ENCODE measurements around the gene MSI2.

MSI2 gene

GRCh38 chr17:57549468-57549867, 293.1 kb downstream of the MSI2 start:
- no peak for TF ChIP-seq ZNF8 (CRISPR knock-in tag; IDR thresholded peaks at IDR 0.05)
- no peak for TF ChIP-seq CSDC2 (CRISPR knock-in tag; IDR thresholded peaks at IDR 0.05)
- no peak for TF ChIP-seq BACH2 (CRISPR knock-in tag; IDR thresholded peaks at IDR 0.05; ENCODE audit: borderline replicate concordance)
- no peak for TF ChIP-seq POU6F1 (CRISPR knock-in tag; IDR thresholded peaks at IDR 0.05; ENCODE audit: borderline replicate concordance, low read depth)
- TF ChIP-seq CSRNP3 (CRISPR knock-in tag; IDR thresholded peaks at IDR 0.05): no peak
- no peak for TF ChIP-seq GLIS3 (CRISPR knock-in tag; IDR thresholded peaks at IDR 0.05)
- no peak for TF ChIP-seq ZFP3 (CRISPR knock-in tag; IDR thresholded peaks at IDR 0.05)
- TF ChIP-seq, protein P1, sequence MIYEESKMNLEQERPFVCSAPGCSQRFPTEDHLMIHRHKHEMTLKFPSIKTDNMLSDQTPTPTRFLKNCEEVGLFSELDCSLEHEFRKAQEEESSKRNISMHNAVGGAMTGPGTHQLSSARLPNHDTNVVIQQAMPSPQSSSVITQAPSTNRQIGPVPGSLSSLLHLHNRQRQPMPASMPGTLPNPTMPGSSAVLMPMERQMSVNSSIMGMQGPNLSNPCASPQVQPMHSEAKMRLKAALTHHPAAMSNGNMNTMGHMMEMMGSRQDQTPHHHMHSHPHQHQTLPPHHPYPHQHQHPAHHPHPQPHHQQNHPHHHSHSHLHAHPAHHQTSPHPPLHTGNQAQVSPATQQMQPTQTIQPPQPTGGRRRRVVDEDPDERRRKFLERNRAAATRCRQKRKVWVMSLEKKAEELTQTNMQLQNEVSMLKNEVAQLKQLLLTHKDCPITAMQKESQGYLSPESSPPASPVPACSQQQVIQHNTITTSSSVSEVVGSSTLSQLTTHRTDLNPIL (CRISPR knock-in tag; IDR thresholded peaks at IDR 0.05; ENCODE audit: low read depth): no peak
- no peak for TF ChIP-seq ZC3H10 (CRISPR knock-in tag; IDR thresholded peaks at IDR 0.05)
- TF ChIP-seq ARNTL (CRISPR knock-in tag; IDR thresholded peaks at IDR 0.05; ENCODE audit: borderline replicate concordance, low read depth): no peak
- TF ChIP-seq SNAI2 (CRISPR knock-in tag; IDR thresholded peaks at IDR 0.05): no peak
- no peak for TF ChIP-seq TOX (CRISPR knock-in tag; IDR thresholded peaks at IDR 0.05; ENCODE audit: borderline replicate concordance)
- TF ChIP-seq ZNF70 (CRISPR knock-in tag; IDR thresholded peaks at IDR 0.05): no peak
- no peak for TF ChIP-seq ZNF565 (CRISPR knock-in tag; conservative IDR thresholded peaks at IDR 0.05; ENCODE audit: low read depth)
- TF ChIP-seq PPARA (CRISPR knock-in tag; IDR thresholded peaks at IDR 0.05; ENCODE audit: borderline replicate concordance): no peak
- TF ChIP-seq TCF4 (CRISPR knock-in tag; IDR thresholded peaks at IDR 0.05; ENCODE audit: borderline replicate concordance): no peak
- no peak for TF ChIP-seq ZFP30 (CRISPR knock-in tag; IDR thresholded peaks at IDR 0.05)
- TF ChIP-seq, protein P2, sequence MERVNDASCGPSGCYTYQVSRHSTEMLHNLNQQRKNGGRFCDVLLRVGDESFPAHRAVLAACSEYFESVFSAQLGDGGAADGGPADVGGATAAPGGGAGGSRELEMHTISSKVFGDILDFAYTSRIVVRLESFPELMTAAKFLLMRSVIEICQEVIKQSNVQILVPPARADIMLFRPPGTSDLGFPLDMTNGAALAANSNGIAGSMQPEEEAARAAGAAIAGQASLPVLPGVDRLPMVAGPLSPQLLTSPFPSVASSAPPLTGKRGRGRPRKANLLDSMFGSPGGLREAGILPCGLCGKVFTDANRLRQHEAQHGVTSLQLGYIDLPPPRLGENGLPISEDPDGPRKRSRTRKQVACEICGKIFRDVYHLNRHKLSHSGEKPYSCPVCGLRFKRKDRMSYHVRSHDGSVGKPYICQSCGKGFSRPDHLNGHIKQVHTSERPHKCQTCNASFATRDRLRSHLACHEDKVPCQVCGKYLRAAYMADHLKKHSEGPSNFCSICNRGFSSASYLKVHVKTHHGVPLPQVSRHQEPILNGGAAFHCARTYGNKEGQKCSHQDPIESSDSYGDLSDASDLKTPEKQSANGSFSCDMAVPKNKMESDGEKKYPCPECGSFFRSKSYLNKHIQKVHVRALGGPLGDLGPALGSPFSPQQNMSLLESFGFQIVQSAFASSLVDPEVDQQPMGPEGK (CRISPR knock-in tag; IDR thresholded peaks at IDR 0.05; ENCODE audit: borderline replicate concordance): no peak
- ATAC-seq: no peak

DNA sequence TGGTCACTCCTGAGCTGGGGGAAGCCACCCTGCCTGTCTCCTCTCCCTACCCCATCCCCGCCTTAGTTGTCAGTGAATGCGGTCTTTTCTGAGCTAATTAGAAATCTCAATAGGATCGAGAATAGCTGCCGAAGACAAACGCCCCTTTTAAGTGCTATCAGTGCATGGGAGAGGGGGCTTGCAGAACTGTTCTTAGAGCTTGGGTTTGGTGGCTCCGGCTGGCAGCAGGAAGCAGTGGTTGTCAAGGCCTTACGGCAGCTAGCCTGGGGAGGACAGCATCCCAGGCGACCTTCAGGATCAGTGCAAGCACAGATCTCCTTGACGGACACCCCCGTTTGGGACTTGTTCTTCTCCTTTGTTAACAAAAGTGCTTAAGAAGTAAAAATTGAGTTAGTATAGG, 293.7 kb downstream of the MSI2 start:
- TF ChIP-seq PPARA (CRISPR knock-in tag; IDR thresholded peaks at IDR 0.05; ENCODE audit: borderline replicate concordance): no peak
- no peak for TF ChIP-seq ARNTL (CRISPR knock-in tag; IDR thresholded peaks at IDR 0.05; ENCODE audit: borderline replicate concordance, low read depth)
- TF ChIP-seq ISL1 (CRISPR knock-in tag; IDR thresholded peaks at IDR 0.05): no peak
- no peak for TF ChIP-seq BACH2 (CRISPR knock-in tag; IDR thresholded peaks at IDR 0.05; ENCODE audit: borderline replicate concordance)
- no peak for TF ChIP-seq RARB (CRISPR knock-in tag; IDR thresholded peaks at IDR 0.05)
- no peak for TF ChIP-seq OSR1 (CRISPR knock-in tag; IDR thresholded peaks at IDR 0.05)
- no peak for TF ChIP-seq ESRRG (CRISPR knock-in tag; IDR thresholded peaks at IDR 0.05)
- TF ChIP-seq ZFP3 (CRISPR knock-in tag; IDR thresholded peaks at IDR 0.05): no peak
- no peak for TF ChIP-seq TOX (CRISPR knock-in tag; IDR thresholded peaks at IDR 0.05; ENCODE audit: borderline replicate concordance)
- TF ChIP-seq TCF4 (CRISPR knock-in tag; IDR thresholded peaks at IDR 0.05; ENCODE audit: borderline replicate concordance): no peak
- TF ChIP-seq GLIS3 (CRISPR knock-in tag; IDR thresholded peaks at IDR 0.05): no peak
- TF ChIP-seq ZNF565 (CRISPR knock-in tag; conservative IDR thresholded peaks at IDR 0.05; ENCODE audit: low read depth): no peak
- no peak for TF ChIP-seq POU6F1 (CRISPR knock-in tag; IDR thresholded peaks at IDR 0.05; ENCODE audit: borderline replicate concordance, low read depth)
- TF ChIP-seq ZNF70 (CRISPR knock-in tag; IDR thresholded peaks at IDR 0.05): no peak
- TF ChIP-seq SNAI2 (CRISPR knock-in tag; IDR thresholded peaks at IDR 0.05): no peak
- no peak for TF ChIP-seq CSDC2 (CRISPR knock-in tag; IDR thresholded peaks at IDR 0.05)
- TF ChIP-seq, protein P3, sequence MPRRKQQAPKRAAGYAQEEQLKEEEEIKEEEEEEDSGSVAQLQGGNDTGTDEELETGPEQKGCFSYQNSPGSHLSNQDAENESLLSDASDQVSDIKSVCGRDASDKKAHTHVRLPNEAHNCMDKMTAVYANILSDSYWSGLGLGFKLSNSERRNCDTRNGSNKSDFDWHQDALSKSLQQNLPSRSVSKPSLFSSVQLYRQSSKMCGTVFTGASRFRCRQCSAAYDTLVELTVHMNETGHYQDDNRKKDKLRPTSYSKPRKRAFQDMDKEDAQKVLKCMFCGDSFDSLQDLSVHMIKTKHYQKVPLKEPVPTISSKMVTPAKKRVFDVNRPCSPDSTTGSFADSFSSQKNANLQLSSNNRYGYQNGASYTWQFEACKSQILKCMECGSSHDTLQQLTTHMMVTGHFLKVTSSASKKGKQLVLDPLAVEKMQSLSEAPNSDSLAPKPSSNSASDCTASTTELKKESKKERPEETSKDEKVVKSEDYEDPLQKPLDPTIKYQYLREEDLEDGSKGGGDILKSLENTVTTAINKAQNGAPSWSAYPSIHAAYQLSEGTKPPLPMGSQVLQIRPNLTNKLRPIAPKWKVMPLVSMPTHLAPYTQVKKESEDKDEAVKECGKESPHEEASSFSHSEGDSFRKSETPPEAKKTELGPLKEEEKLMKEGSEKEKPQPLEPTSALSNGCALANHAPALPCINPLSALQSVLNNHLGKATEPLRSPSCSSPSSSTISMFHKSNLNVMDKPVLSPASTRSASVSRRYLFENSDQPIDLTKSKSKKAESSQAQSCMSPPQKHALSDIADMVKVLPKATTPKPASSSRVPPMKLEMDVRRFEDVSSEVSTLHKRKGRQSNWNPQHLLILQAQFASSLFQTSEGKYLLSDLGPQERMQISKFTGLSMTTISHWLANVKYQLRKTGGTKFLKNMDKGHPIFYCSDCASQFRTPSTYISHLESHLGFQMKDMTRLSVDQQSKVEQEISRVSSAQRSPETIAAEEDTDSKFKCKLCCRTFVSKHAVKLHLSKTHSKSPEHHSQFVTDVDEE (CRISPR knock-in tag; IDR thresholded peaks at IDR 0.05): no peak
- no peak for TF ChIP-seq ZNF8 (CRISPR knock-in tag; IDR thresholded peaks at IDR 0.05)
- no peak for ATAC-seq
